Amniotic stem cell (primary cell): Measurements from ENCODE around the gene BST1.
"Not testable (repeated sequence)": the region's sequence is repeated elsewhere in the genome, so short reads cannot be mapped to it uniquely, and the experiment has no call there.

ENCODE experiments used
- DNase-seq: peaks from one replicate; lab custom pipeline; 2025; lab: John Stamatoyannopoulos, UW

The BST1 gene

GRCh38 chr4:15746110-15746509, 43.2 kb downstream of the BST1 start:
- no peak for DNase-seq

GRCh38 chr4:15749001-15749400, 46.1 kb downstream of the BST1 start:
- no peak for DNase-seq

- no peak for DNase-seq
Observed at GRCh38 chr4:15751153-15751552, 48.3 kb downstream of the BST1 start.

- DNase-seq = no peak
Observed at GRCh38 chr4:15753081-15753480, 50.2 kb downstream of the BST1 start.

- DNase-seq = no peak
Observed at GRCh38 chr4:15753786-15754185, 50.9 kb downstream of the BST1 start.

- no peak for DNase-seq
Observed at GRCh38 chr4:15754323-15754722, 51.5 kb downstream of the BST1 start.

- DNase-seq = no peak
Observed at GRCh38 chr4:15755321-15756155, 52.7 kb downstream of the BST1 start.

GRCh38 chr4:15756361-15756861, 53.5 kb downstream of the BST1 start:
- no peak for DNase-seq

- no peak for DNase-seq
Observed at GRCh38 chr4:15757054-15757453, 54.2 kb downstream of the BST1 start.

- no peak for DNase-seq
Observed at GRCh38 chr4:15758294-15758693, 55.4 kb downstream of the BST1 start.

- DNase-seq = not testable (repeated sequence)
Observed at GRCh38 chr4:15762460-15762859, 59.6 kb downstream of the BST1 start.

- DNase-seq = no peak
Observed at GRCh38 chr4:15765391-15765790, 62.5 kb downstream of the BST1 start.

- no peak for DNase-seq
Observed at GRCh38 chr4:15765910-15766697, 63.2 kb downstream of the BST1 start.

- DNase-seq = no peak
Observed at GRCh38 chr4:15766821-15767220, 64.0 kb downstream of the BST1 start.

GRCh38 chr4:15769202-15769601, 66.3 kb downstream of the BST1 start:
- no peak for DNase-seq

GRCh38 chr4:15771216-15772058, 68.6 kb downstream of the BST1 start:
- DNase-seq = no peak

- no peak for DNase-seq
Observed at GRCh38 chr4:15774020-15774420, 71.2 kb downstream of the BST1 start.

GRCh38 chr4:15776871-15777648, 74.2 kb downstream of the BST1 start:
- no peak for DNase-seq

GRCh38 chr4:15777697-15778288, 74.9 kb downstream of the BST1 start:
- DNase-seq = no peak

GRCh38 chr4:15778289-15779241, 75.7 kb downstream of the BST1 start, which contains the start of gene CD38:
Gene CD38 (plus strand): TSS chr4:15778328. CDS start chr4:15778415, 87 bp downstream.
- no peak for DNase-seq
